Prostate gland (tissue), 2 donors: ENCODE data around the gene QRICH1. TPM values are rescaled to one million over a fixed set of nuclear protein-coding genes. Genes with fewer than 3 reads are reported as not detected.
A peak's percentile ranks its signal among the peaks of the same experiment; 100 is the strongest.

Experiments used
- DNase-seq: peaks from one replicate; pipeline ENCODE4 v3.0.0-alpha.2; 2019; ENCODE audit warnings: low spot score
- H3K27ac ChIP-seq, 2 donors: fragments of 200-600 bp; sonication (generic); 2 replicates each; pipeline ENCODE4 v1.5.1; 2017 to 2019
- H3K27me3 ChIP-seq: fragments of 200-600 bp; sonication (generic); replicated peaks from 2 replicates; pipeline ENCODE4 v1.5.1; 2019; ENCODE audit not compliant: insufficient read depth
- H3K36me3 ChIP-seq, 2 donors: fragments of 200-600 bp; sonication (generic); 1 replicate in 1 of 2; 2 replicates in 1 of 2; pipeline versions ENCODE4 v1.5.1 to v1.8.1; 2017 to 2019
- H3K4me1 ChIP-seq: fragments of 200-600 bp; sonication (generic); replicated peaks from 2 replicates; pipeline ENCODE4 v1.5.1; 2019
- H3K4me3 ChIP-seq, 2 donors: fragments of 200-600 bp; sonication (generic); 2 replicates each; pipeline ENCODE4 v1.5.1; 2017 to 2019
- H3K9me3 ChIP-seq: fragments of 200-600 bp; sonication (generic); 2 replicates; pipeline ENCODE4 v1.5.1; 2017
- CTCF ChIP-seq, 4 experiments: fragments of 200-600 bp in 2 of 4; fragments of 450-650 bp in 2 of 4; sonication (generic) in 2 of 4; IDR thresholded peaks; 1 replicate in 3 of 4; 2 replicates in 1 of 4; pipeline ENCODE4 v1.5.1; 2016 to 2019; ENCODE audit warnings: antibody characterized with exemption in 4 of 4, mild to moderate bottlenecking in 2 of 4, moderate library complexity in 2 of 4
- POLR2A ChIP-seq: fragments of 450-650 bp; IDR thresholded peaks from one replicate; pipeline ENCODE4 v1.6.1; 2016; ENCODE audit warnings: antibody characterized with exemption, mild to moderate bottlenecking
- POLR2AphosphoS5 ChIP-seq: sonication (generic); formaldehyde crosslinking; IDR thresholded peaks from one replicate; pipeline ENCODE4 v1.6.1; 2017; ENCODE audit warnings: antibody characterized with exemption
- WGBS: methylation state at CpG from one replicate; pipeline ENCODE4 v1.1.5; 2018; 5-methylcytosine and 5-hydroxymethylcytosine counted together
- intact Hi-C: fragments of 100-400 bp; cut with DNase I; formaldehyde crosslinking; loops from one replicate; pipeline ENCODE4 v1.14.2; 2022
- total RNA-seq, 2 donors: library from RNA; depleted of rRNA; stranded (reverse); fragments of >200 nt; gene quantifications; one replicate each; pipeline ENCODE4 v1.1.0, GENCODE V29; 2016

The QRICH1 gene
- total RNA-seq, 2 donors from 2014 or later: 60.1 to 132 TPM

DNA sequence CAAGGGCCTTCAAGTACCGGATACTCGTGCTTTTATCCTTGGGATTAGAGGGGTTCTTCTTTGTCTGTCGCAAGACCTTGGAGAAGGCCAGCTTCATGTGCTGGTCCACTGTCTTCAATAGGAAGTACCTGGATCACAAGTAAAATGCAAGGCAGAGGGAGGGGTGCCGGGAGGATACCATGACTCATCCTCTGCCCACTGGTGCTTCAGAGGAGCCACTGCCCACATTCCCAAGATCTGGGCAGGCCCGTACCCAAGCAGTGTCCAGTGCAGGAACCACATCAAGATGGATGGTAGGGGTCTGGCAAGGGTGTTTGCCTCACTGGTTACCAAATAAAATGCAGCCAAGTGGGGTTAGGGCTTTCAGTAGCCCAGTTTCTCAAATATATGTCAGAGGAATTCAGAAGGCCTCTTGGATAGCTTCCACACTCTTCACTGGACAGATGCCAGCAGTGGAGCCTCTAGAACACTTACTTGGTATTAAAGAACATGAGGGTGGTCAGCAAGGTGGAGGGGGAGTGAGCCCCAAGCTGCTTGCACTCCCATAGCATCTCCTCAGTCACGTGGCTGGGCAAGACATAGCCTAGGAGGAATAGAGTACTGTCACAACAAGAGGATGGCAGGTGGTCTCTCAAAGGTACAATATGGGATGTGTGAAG is 61.1 kb downstream of the QRICH1 start:
- Histone ChIP-seq H3K27me3 (no peaks in the 10 kb centered on the region), H3K27ac (no peak overlapping the region), H3K9me3 (no peaks in the 10 kb centered on the region), H3K4me3 (no peak overlapping the region), H3K4me1 (peaks cover 6% of the 10 kb centered on the region), H3K36me3 (peaks cover 0 to 17% of the 10 kb centered on the region in 2 donors)
- 87% methylated on average over 6 of the region's 6 CpGs for WGBS
- no peak for DNase-seq
- intact Hi-C loops: no loop called here
- no peak for TF ChIP-seq CTCF (IDR thresholded peaks at IDR 0.05)
- no peak for TF ChIP-seq POLR2AphosphoS5
- no peak for TF ChIP-seq POLR2A

- intact Hi-C loops: no loop called here
- no peak overlapping the region for H3K27ac ChIP-seq
- 92% methylated on average over 6 of the region's 6 CpGs for WGBS
These were observed 63.5 kb downstream of the QRICH1 start for GRCh38 chr3:49030321-49030720.

GRCh38 chr3:49029563-49029884 is 64.3 kb downstream of the QRICH1 start:
- peak overlapping the region; percentile 87 to 90 for H3K27ac ChIP-seq
- TF ChIP-seq CTCF (IDR thresholded peaks at IDR 0.05) (no peak), POLR2A (no peak), POLR2AphosphoS5 (no peak)
- H3K4me3 ChIP-seq: peak overlapping the region; percentile 34 to 56
- intact Hi-C loops: no loop called here
- peaks cover 6% of the 10 kb centered on the region for H3K4me1 ChIP-seq
- no peak for DNase-seq
- H3K27me3 ChIP-seq: no peaks in the 10 kb centered on the region
- WGBS: 3% methylated on average over 7 of the region's 7 CpGs
- H3K9me3 ChIP-seq: no peaks in the 10 kb centered on the region
- peaks cover 3 to 22% of the 10 kb centered on the region in 2 donors for H3K36me3 ChIP-seq

More at GRCh38 chr3:49030321-49030720, 63.5 kb downstream of the QRICH1 start:
- Histone ChIP-seq H3K27me3 (no peaks in the 10 kb centered on the region), H3K9me3 (no peaks in the 10 kb centered on the region), H3K4me1 (peaks cover 6% of the 10 kb centered on the region), H3K36me3 (peaks cover under 1 to 17% of the 10 kb centered on the region in 2 donors), H3K4me3 (no peak overlapping the region)
- DNase-seq: no peak
- TF ChIP-seq POLR2A (no peak), POLR2AphosphoS5 (no peak), CTCF (IDR thresholded peaks at IDR 0.05) (no peak)

GRCh38 chr3:49028673-49029562 is 65.0 kb downstream of the QRICH1 start, which contains the start of gene IMPDH2:
TSS of gene IMPDH2 (minus strand) at chr3:49029398. CDS start at chr3:49029350, 48 bp downstream.
- H3K27me3 ChIP-seq: no peaks in the 10 kb centered on the region
- H3K4me1 ChIP-seq: peaks cover 6% of the 10 kb centered on the region
- TF ChIP-seq POLR2AphosphoS5 (peak; percentile 99), POLR2A (peak; percentile 92), CTCF (IDR thresholded peaks at IDR 0.05) (peak in 2 of 4 experiments; percentile 39 to 41)
- no peaks in the 10 kb centered on the region for H3K9me3 ChIP-seq
- WGBS: 2% methylated on average over 54 of the region's 55 CpGs
- DNase-seq: peak; percentile 91
- intact Hi-C loops: no loop called here
- H3K27ac ChIP-seq: peak within 1 kb of the TSS; percentile 87 to 90
- peak within 1 kb of the TSS; percentile 34 to 56 for H3K4me3 ChIP-seq
- H3K36me3 ChIP-seq: peaks cover 5 to 25% of the 10 kb centered on the region in 2 donors
